HL-60 (cell line): ENCODE data around the gene SNAP91.

Source experiments
- DNase-seq, 2 experiments: peaks; one replicate each; pipeline ENCODE4 v3.0.0-alpha.2; 2010 to 2020; ENCODE audit warnings: low read depth in 1 of 2, low spot score in 1 of 2
- H3K27ac ChIP-seq: fragments of 250-450 bp; sonication (Bioruptor Pico); replicated peaks from 2 replicates; pipeline ENCODE4 v1.5.1; 2020; ENCODE audit warnings: mild to moderate bottlenecking, moderate library complexity
- H3K27me3 ChIP-seq: fragments of 250-450 bp; sonication (Bioruptor Pico); 2 replicates; pipeline ENCODE4 v1.5.1; 2021; ENCODE audit warnings: mild to moderate bottlenecking, moderate library complexity; ENCODE audit not compliant: insufficient read depth, poor library complexity, severe bottlenecking
- H3K4me3 ChIP-seq: replicated peaks from 2 replicates; pipeline ENCODE4 v1.5.1; 2011; ENCODE audit warnings: mild to moderate bottlenecking, control low read depth, low read length; ENCODE audit not compliant: insufficient read depth
- CTCF ChIP-seq: IDR thresholded peaks from one replicate; pipeline ENCODE4 v1.5.1; 2011; ENCODE audit warnings: low read length, control low read depth, inconsistent platforms; ENCODE audit not compliant: insufficient read depth
- GABPA ChIP-seq: IDR thresholded peaks from 2 replicates; pipeline ENCODE4 v1.6.1; 2012; ENCODE audit warnings: low read depth
- POLR2AphosphoS5 ChIP-seq: IDR thresholded peaks from 2 replicates; pipeline ENCODE4 v1.6.1; 2012; ENCODE audit warnings: low read depth
- SPI1 ChIP-seq: IDR thresholded peaks from 2 replicates; pipeline ENCODE4 v1.6.1; 2012; ENCODE audit warnings: low read depth, mild to moderate bottlenecking, borderline replicate concordance
- TF ChIP-seq, protein P1 (sequence below): IDR thresholded peaks from 2 replicates; pipeline ENCODE4 v1.6.1; 2012; ENCODE audit warnings: low read depth; ENCODE audit not compliant: insufficient replicate concordance

Gene SNAP91

GRCh38 chr6:83609248-83609647, 99.7 kb downstream of the SNAP91 start:
- Histone ChIP-seq H3K27me3 (no peaks in the 10 kb centered on the region), H3K27ac (no peak overlapping the region), H3K4me3 (no peak overlapping the region)
- no peak for DNase-seq
- TF ChIP-seq GABPA = no peak
- no peak for TF ChIP-seq CTCF
- TF ChIP-seq, protein P1, sequence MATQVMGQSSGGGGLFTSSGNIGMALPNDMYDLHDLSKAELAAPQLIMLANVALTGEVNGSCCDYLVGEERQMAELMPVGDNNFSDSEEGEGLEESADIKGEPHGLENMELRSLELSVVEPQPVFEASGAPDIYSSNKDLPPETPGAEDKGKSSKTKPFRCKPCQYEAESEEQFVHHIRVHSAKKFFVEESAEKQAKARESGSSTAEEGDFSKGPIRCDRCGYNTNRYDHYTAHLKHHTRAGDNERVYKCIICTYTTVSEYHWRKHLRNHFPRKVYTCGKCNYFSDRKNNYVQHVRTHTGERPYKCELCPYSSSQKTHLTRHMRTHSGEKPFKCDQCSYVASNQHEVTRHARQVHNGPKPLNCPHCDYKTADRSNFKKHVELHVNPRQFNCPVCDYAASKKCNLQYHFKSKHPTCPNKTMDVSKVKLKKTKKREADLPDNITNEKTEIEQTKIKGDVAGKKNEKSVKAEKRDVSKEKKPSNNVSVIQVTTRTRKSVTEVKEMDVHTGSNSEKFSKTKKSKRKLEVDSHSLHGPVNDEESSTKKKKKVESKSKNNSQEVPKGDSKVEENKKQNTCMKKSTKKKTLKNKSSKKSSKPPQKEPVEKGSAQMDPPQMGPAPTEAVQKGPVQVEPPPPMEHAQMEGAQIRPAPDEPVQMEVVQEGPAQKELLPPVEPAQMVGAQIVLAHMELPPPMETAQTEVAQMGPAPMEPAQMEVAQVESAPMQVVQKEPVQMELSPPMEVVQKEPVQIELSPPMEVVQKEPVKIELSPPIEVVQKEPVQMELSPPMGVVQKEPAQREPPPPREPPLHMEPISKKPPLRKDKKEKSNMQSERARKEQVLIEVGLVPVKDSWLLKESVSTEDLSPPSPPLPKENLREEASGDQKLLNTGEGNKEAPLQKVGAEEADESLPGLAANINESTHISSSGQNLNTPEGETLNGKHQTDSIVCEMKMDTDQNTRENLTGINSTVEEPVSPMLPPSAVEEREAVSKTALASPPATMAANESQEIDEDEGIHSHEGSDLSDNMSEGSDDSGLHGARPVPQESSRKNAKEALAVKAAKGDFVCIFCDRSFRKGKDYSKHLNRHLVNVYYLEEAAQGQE = no peak

DNA sequence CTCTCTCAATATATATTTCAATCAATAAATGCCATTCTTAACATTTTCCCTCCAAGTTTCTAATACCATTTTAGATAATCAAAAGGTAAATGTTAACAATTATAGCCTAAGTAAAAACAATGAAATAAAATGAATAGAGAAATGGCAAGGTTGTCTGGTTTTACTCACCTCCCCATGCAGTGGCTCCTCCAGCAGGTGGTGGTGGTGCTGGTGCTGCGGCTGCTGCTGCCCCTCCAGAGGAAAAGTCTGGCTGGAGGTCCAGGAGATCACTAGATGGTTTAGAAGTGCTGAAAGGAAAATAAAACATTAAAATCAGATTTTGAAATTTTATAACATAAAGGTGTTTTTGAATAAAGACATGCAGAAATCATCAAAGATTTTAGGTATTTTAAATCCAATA, 103.4 kb downstream of the SNAP91 start:
- no peak for TF ChIP-seq GABPA
- no peak for TF ChIP-seq POLR2AphosphoS5
- TF ChIP-seq, protein P1 = no peak
- TF ChIP-seq CTCF = no peak
- TF ChIP-seq SPI1 = no peak
- no peak for DNase-seq
- Histone ChIP-seq H3K27me3 (peaks cover 3% of the 10 kb centered on the region), H3K27ac (no peak overlapping the region), H3K4me3 (no peak overlapping the region)

GRCh38 chr6:83603551-83603950, 105.3 kb downstream of the SNAP91 start:
- no peak for DNase-seq
- Histone ChIP-seq H3K27ac (no peak overlapping the region), H3K27me3 (peaks cover 4% of the 10 kb centered on the region), H3K4me3 (no peak overlapping the region)
- TF ChIP-seq POLR2AphosphoS5 (no peak), CTCF (no peak), SPI1 (no peak), GABPA (no peak)
- TF ChIP-seq, protein P1 = no peak
